GM23248 (cell line): ENCODE data around the gene ZNF500. TPM values are rescaled to one million over a fixed set of nuclear protein-coding genes. Genes with fewer than 3 reads are reported as not detected.

ENCODE experiments used
- DNase-seq: peaks from one replicate; pipeline ENCODE4 v3.0.0-alpha.2; 2015
- H2AFZ ChIP-seq: fragments of 200-600 bp; sonication (generic); 2 replicates; pipeline ENCODE4 v1.6.1; 2016; ENCODE audit warnings: antibody characterized with exemption
- H3F3A ChIP-seq: fragments of 200-600 bp; sonication (generic); 2 replicates; pipeline ENCODE4 v1.6.1; 2016; ENCODE audit warnings: mild to moderate bottlenecking, antibody characterized with exemption, mixed run types; ENCODE audit not compliant: insufficient read depth
- H3K27ac ChIP-seq: fragments of 200-600 bp; sonication (generic); 2 replicates; pipeline ENCODE4 v1.5.1; 2016; ENCODE audit warnings: mild to moderate bottlenecking
- H3K27me3 ChIP-seq: fragments of 200-600 bp; sonication (generic); replicated peaks from 2 replicates; pipeline ENCODE4 v1.6.1; 2016; ENCODE audit warnings: mild to moderate bottlenecking; ENCODE audit not compliant: insufficient read depth
- H3K36me3 ChIP-seq: fragments of 200-600 bp; sonication (generic); 2 replicates; pipeline ENCODE4 v1.6.1; 2016; ENCODE audit warnings: low read depth, mild to moderate bottlenecking
- H3K4me1 ChIP-seq: fragments of 200-600 bp; sonication (generic); 2 replicates; pipeline ENCODE4 v1.6.1; 2016; ENCODE audit warnings: mild to moderate bottlenecking; ENCODE audit not compliant: insufficient read depth
- H3K4me2 ChIP-seq: fragments of 200-600 bp; sonication (generic); one replicate; pipeline ENCODE4 v1.6.1; 2016; ENCODE audit warnings: mild to moderate bottlenecking; ENCODE audit not compliant: unreplicated experiment
- H3K4me3 ChIP-seq: fragments of 200-600 bp; sonication (generic); 2 replicates; pipeline ENCODE4 v1.5.1; 2016; ENCODE audit warnings: mild to moderate bottlenecking
- H3K79me2 ChIP-seq: fragments of 200-600 bp; sonication (generic); 2 replicates; pipeline ENCODE4 v1.6.1; 2016; ENCODE audit warnings: mild to moderate bottlenecking; ENCODE audit not compliant: insufficient read depth
- H3K9ac ChIP-seq: fragments of 200-600 bp; sonication (generic); 2 replicates; pipeline ENCODE4 v1.6.1; 2016; ENCODE audit warnings: mild to moderate bottlenecking
- H3K9me2 ChIP-seq: fragments of 200-600 bp; sonication (generic); 2 replicates; pipeline ENCODE4 v1.6.1; 2016; ENCODE audit warnings: mixed run types, mild to moderate bottlenecking, moderate library complexity; ENCODE audit not compliant: insufficient read depth
- H3K9me3 ChIP-seq: fragments of 200-600 bp; sonication (generic); one replicate; pipeline ENCODE4 v1.6.1; 2017; ENCODE audit warnings: low read depth
- H4K20me1 ChIP-seq: fragments of 200-600 bp; sonication (generic); 2 replicates; pipeline ENCODE4 v1.6.0; 2016; ENCODE audit not compliant: insufficient read depth
- EZH2 ChIP-seq: fragments of 200-600 bp; sonication (generic); IDR thresholded peaks from 2 replicates; pipeline ENCODE4 v1.6.1; 2018; ENCODE audit warnings: antibody characterized with exemption, mild to moderate bottlenecking; ENCODE audit not compliant: insufficient read depth, poor library complexity, severe bottlenecking
- EZH2phosphoT487 ChIP-seq: fragments of 200-600 bp; sonication (generic); IDR thresholded peaks from 2 replicates; pipeline ENCODE4 v1.6.1; 2018; ENCODE audit warnings: antibody characterized with exemption, moderate library complexity, mild to moderate bottlenecking, low read depth; ENCODE audit not compliant: insufficient read depth
- WGBS, 2 experiments: methylation state at CpG; one replicate each; pipeline ENCODE4 v1.1.6; 2015 to 2017; ENCODE audit warnings: low lambda C conversion rate in 2 of 2, low coverage in 1 of 2; ENCODE audit errors: missing lambda C conversion rate in 2 of 2; 5-methylcytosine and 5-hydroxymethylcytosine counted together
- in situ Hi-C: fragments of 300-500 bp; cut with MboI; formaldehyde crosslinking; loops from 2 replicates; pipeline ENCODE4 v1.15.0; 2020
- polyA plus RNA-seq: library from polyadenylated mRNA; unstranded; fragments of >200 nt; fragmentation: Nextera tagmentation; extraction: Ambion mirVana; gene quantifications from 2 replicates; pipeline ENCODE4 v1.2.1, GENCODE V29; 2016
- total RNA-seq: library from RNA; depleted of rRNA; stranded (reverse); fragments of >200 nt; shearing (Covaris generic); gene quantifications from 2 replicates; pipeline ENCODE4 v1.2.3, GENCODE V29; 2014

ZNF500 gene
- total and polyA plus RNA-seq, 2 experiments from 2014 or later: 7.4 to 12.3 TPM

DNA sequence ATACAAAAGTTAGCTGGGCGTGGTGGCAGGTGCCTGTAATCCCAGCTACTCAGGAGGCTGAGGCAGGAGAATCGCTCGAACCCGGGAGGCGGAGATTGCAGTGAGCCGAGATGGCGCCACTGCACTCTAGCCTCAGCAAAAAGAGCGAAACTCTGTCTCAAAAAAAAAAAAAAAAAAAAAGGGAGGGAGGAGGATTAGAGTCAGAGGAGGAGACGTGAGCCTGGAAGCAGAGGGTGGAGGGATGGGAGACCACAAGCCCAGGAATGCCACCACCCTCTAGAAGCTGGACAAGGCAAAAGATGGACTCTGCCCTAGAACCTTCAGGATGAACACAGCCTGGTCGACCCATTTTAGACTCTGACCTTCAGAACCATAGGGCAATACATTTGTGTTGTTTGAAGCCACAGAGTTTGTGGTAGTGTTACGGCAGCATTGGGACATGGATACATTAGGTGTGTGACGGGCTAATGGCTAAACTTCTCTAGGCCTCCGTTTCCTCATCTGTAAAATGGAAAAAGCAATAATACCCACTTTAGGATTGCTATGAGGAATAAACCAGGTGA is 26.1 kb upstream of the ZNF500 start:
- in situ Hi-C loops: no loop called here
- Histone ChIP-seq H3K27me3 (no peaks in the 10 kb centered on the region), H3K27ac (no peak overlapping the region), H3K4me3 (no peak overlapping the region), H2AFZ (no peak overlapping the region), H3K9ac (no peak overlapping the region), H3K9me2 (no peaks in the 10 kb centered on the region), H3K36me3 (no peaks in the 10 kb centered on the region), H3K9me3 (no peaks in the 10 kb centered on the region), H3K4me2 (no peak overlapping the region), H3F3A (no peaks in the 10 kb centered on the region), H3K79me2 (no peaks in the 10 kb centered on the region), H3K4me1 (no peaks in the 10 kb centered on the region), H4K20me1 (no peaks in the 10 kb centered on the region)
- 77 to 79% methylated on average over 12 to 13 of the region's 13 CpGs for WGBS, 2 experiments
- TF ChIP-seq EZH2: no peak
- no peak for TF ChIP-seq EZH2phosphoT487
- DNase-seq: no peak

- in situ Hi-C loops: no loop called here
- TF ChIP-seq EZH2phosphoT487 (no peak), EZH2 (no peak)
- Histone ChIP-seq H3K27ac (no peak overlapping the region), H3K4me2 (no peak overlapping the region), H3K9me2 (no peaks in the 10 kb centered on the region), H3K9ac (no peak overlapping the region), H3K4me1 (no peaks in the 10 kb centered on the region), H3K9me3 (no peaks in the 10 kb centered on the region), H3K79me2 (no peaks in the 10 kb centered on the region), H4K20me1 (no peaks in the 10 kb centered on the region), H3K36me3 (no peaks in the 10 kb centered on the region), H3K27me3 (no peaks in the 10 kb centered on the region), H3F3A (no peaks in the 10 kb centered on the region), H2AFZ (no peak overlapping the region), H3K4me3 (no peak overlapping the region)
- DNase-seq: no peak
- 62 to 64% methylated on average over 10 of the region's 10 CpGs for WGBS, 2 experiments
Observed at GRCh38 chr16:4790871-4791270, 23.9 kb upstream of the ZNF500 start.

DNA sequence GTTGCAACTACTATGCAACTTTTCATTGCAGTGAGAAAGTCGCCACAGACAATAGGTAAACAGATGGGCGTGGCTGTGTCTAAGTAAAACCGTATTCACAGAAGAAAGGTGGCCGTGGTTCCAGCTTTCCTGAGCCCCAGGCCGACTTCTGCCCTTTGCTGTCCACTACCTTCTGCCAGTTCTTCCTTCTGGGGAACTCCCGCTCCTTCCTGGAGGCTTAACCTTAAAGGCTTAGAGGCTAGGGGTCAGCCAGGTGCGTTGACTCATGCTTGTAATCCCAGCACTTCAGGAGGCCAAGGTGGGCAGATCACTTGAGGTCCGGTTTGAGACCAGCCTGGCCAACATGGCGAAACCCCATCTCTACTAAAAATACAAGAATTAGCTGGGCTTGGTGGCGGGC is 23.3 kb upstream of the ZNF500 start:
- Histone ChIP-seq H3K9ac (no peak overlapping the region), H3K27me3 (no peaks in the 10 kb centered on the region), H3K4me1 (no peaks in the 10 kb centered on the region), H2AFZ (no peak overlapping the region), H3F3A (no peaks in the 10 kb centered on the region), H3K4me3 (no peak overlapping the region), H3K4me2 (no peak overlapping the region), H3K79me2 (no peaks in the 10 kb centered on the region), H3K9me3 (no peaks in the 10 kb centered on the region), H3K27ac (no peak overlapping the region), H3K9me2 (no peaks in the 10 kb centered on the region), H4K20me1 (no peaks in the 10 kb centered on the region), H3K36me3 (no peaks in the 10 kb centered on the region)
- DNase-seq: no peak
- WGBS, 2 experiments: 87 to 88% methylated on average over 10 of the region's 10 CpGs
- in situ Hi-C loops: no loop called here
- TF ChIP-seq EZH2: no peak
- TF ChIP-seq EZH2phosphoT487: no peak

- WGBS, 2 experiments: 93 to 96% methylated on average over 7 of the region's 7 CpGs
- Histone ChIP-seq H3K4me1 (no peaks in the 10 kb centered on the region), H3K9ac (no peak overlapping the region), H3K9me3 (no peaks in the 10 kb centered on the region), H4K20me1 (no peaks in the 10 kb centered on the region), H3K79me2 (no peaks in the 10 kb centered on the region), H3K4me3 (no peak overlapping the region), H3K27me3 (no peaks in the 10 kb centered on the region), H3F3A (no peaks in the 10 kb centered on the region), H3K36me3 (no peaks in the 10 kb centered on the region), H3K9me2 (no peaks in the 10 kb centered on the region), H3K4me2 (no peak overlapping the region), H3K27ac (no peak overlapping the region), H2AFZ (no peak overlapping the region)
- DNase-seq: no peak
- TF ChIP-seq EZH2 (no peak), EZH2phosphoT487 (no peak)
- in situ Hi-C loops: no loop called here
Observed at GRCh38 chr16:4788910-4789309, 21.9 kb upstream of the ZNF500 start.

DNA sequence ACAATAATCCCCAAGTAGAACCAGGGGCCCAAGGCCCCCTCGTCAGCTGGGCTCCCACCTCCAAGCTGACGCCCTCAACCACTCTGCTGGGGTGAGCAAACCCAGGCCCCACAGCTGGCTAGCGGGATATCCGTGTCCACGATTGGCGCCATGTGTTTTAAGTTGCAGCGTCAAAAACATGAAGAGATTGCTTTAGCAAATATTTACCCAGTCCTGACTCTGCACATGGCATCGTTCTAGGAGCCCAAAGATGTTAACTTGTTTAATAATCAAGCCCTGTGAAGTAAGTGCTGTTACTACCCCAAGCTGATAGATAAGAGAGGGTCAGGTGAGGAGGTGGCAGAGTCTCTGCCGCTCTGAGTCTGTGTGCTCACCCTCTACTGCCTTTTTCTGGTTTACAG is 21.5 kb upstream of the ZNF500 start:
- 65 to 66% methylated on average over 9 of the region's 9 CpGs for WGBS, 2 experiments
- no peaks in the 10 kb centered on the region for H3K79me2 ChIP-seq
- no peaks in the 10 kb centered on the region for H3F3A ChIP-seq
- no peaks in the 10 kb centered on the region for H4K20me1 ChIP-seq
- H3K27ac ChIP-seq: no peak overlapping the region
- no peak for DNase-seq
- no peaks in the 10 kb centered on the region for H3K27me3 ChIP-seq
- H2AFZ ChIP-seq: no peak overlapping the region
- no peak overlapping the region for H3K4me3 ChIP-seq
- H3K9ac ChIP-seq: no peak overlapping the region
- TF ChIP-seq EZH2phosphoT487: no peak
- no peak for TF ChIP-seq EZH2
- H3K36me3 ChIP-seq: no peaks in the 10 kb centered on the region
- in situ Hi-C loops: no loop called here
- H3K9me3 ChIP-seq: no peaks in the 10 kb centered on the region
- H3K4me2 ChIP-seq: no peak overlapping the region
- H3K9me2 ChIP-seq: no peaks in the 10 kb centered on the region
- H3K4me1 ChIP-seq: no peaks in the 10 kb centered on the region
